NT2/D1 (cell line): ENCODE data around the gene LAMC3.

Experiments
- SUZ12 ChIP-seq: IDR thresholded peaks from 2 replicates; pipeline ENCODE4 v1.6.1; 2011; ENCODE audit not compliant: insufficient read length, insufficient read depth; ENCODE audit errors: extremely low read depth
- YY1 ChIP-seq: IDR thresholded peaks from 2 replicates; pipeline ENCODE4 v1.6.1; 2011; ENCODE audit not compliant: insufficient read length, insufficient read depth
- ZNF274 ChIP-seq: IDR thresholded peaks from 2 replicates; pipeline ENCODE4 v1.6.1; 2011; ENCODE audit warnings: mild to moderate bottlenecking, low read depth, low read length

GRCh38 chr9:131043646-131044045 is 34.7 kb downstream of the LAMC3 start:
- TF ChIP-seq YY1: no peak
- no peak for TF ChIP-seq ZNF274
- TF ChIP-seq SUZ12: no peak
